HepG2 (cell line): ENCODE data around the gene GART. TPM values are rescaled to one million over a fixed set of nuclear protein-coding genes. Genes with fewer than 3 reads are reported as not detected.

Experiments used
- ARNTL ChIP-seq: sonication (generic); formaldehyde crosslinking; IDR thresholded peaks from 2 replicates; pipeline ENCODE4 v1.4.0; 2020; ENCODE audit warnings: mild to moderate bottlenecking, missing genetic modification reagents
- ATF7 ChIP-seq, 2 experiments: fragments of 450-650 bp in 1 of 2; sonication (generic) in 1 of 2; formaldehyde crosslinking in 1 of 2; IDR thresholded peaks; 2 replicates each; pipeline versions ENCODE4 v1.4.0 to v1.6.1; 2016 to 2020; ENCODE audit warnings: antibody characterized with exemption in 1 of 2, mild to moderate bottlenecking in 1 of 2, missing genetic modification reagents in 1 of 2
- CEBPB ChIP-seq: IDR thresholded peaks from 2 replicates; pipeline ENCODE4 v1.6.1; 2011; ENCODE audit warnings: low read depth, low read length, improper control_type of control experiment, borderline replicate concordance
- CEBPG ChIP-seq: IDR thresholded peaks from 2 replicates; pipeline ENCODE4 v1.6.1; 2016
- CREM ChIP-seq, 2 experiments: sonication (generic) in 1 of 2; formaldehyde crosslinking in 1 of 2; IDR thresholded peaks; 2 replicates each; pipeline versions ENCODE4 v1.4.0 to v1.6.1; 2016 to 2020; ENCODE audit warnings: antibody characterized with exemption in 1 of 2, mild to moderate bottlenecking in 1 of 2, missing genetic modification reagents in 1 of 2
- DPF2 ChIP-seq: sonication (generic); formaldehyde crosslinking; IDR thresholded peaks from 2 replicates; pipeline ENCODE4 v1.4.0; 2020; ENCODE audit warnings: mild to moderate bottlenecking, low read depth, missing genetic modification reagents, borderline replicate concordance
- ETV5 ChIP-seq: IDR thresholded peaks from 2 replicates; pipeline ENCODE4 v1.6.1; 2018; ENCODE audit warnings: missing biosample characterization, missing genetic modification reagents, inconsistent platforms, borderline replicate concordance
- FOXP1 ChIP-seq, 2 experiments: fragments of 450-650 bp in 1 of 2; IDR thresholded peaks; 2 replicates each; pipeline ENCODE4 v1.6.1; 2017 to 2018; ENCODE audit warnings: antibody characterized with exemption in 1 of 2
- GABPB1 ChIP-seq: IDR thresholded peaks from 2 replicates; pipeline ENCODE4 v1.6.1; 2016; ENCODE audit warnings: mild to moderate bottlenecking, missing genetic modification reagents, moderate library complexity, missing compliant biosample characterization
- GATAD2A ChIP-seq: IDR thresholded peaks from 2 replicates; pipeline ENCODE4 v1.6.1; 2016
- GLI4 ChIP-seq: sonication (generic); formaldehyde crosslinking; IDR thresholded peaks from 2 replicates; pipeline ENCODE4 v1.5.1; 2020; ENCODE audit warnings: missing genetic modification reagents, mild to moderate bottlenecking, moderate library complexity, borderline replicate concordance
- GTF3A ChIP-seq: sonication (generic); formaldehyde crosslinking; conservative IDR thresholded peaks from 2 replicates; pipeline ENCODE4 v1.4.0; 2020; ENCODE audit warnings: mild to moderate bottlenecking, missing genetic modification reagents
- KLF6 ChIP-seq: IDR thresholded peaks from 2 replicates; pipeline ENCODE4 v1.8.0; 2016; ENCODE audit warnings: missing biosample characterization, missing genetic modification reagents
- MED1 ChIP-seq: sonication (generic); formaldehyde crosslinking; IDR thresholded peaks from 2 replicates; pipeline ENCODE4 v1.4.0; 2020; ENCODE audit warnings: missing genetic modification reagents
- MIER3 ChIP-seq: IDR thresholded peaks from 2 replicates; pipeline ENCODE4 v1.6.1; 2016; ENCODE audit warnings: missing compliant biosample characterization, borderline replicate concordance
- SALL1 ChIP-seq: sonication (generic); formaldehyde crosslinking; IDR thresholded peaks from 2 replicates; pipeline ENCODE4 v1.8.0; 2022; ENCODE audit warnings: mild to moderate bottlenecking, missing genetic modification reagents
- SMAD9 ChIP-seq: sonication (generic); formaldehyde crosslinking; IDR thresholded peaks from 2 replicates; pipeline ENCODE4 v1.5.1; 2020; ENCODE audit warnings: mild to moderate bottlenecking, missing genetic modification reagents
- STAT5B ChIP-seq: sonication (generic); formaldehyde crosslinking; IDR thresholded peaks from 2 replicates; pipeline ENCODE4 v1.4.0; 2020; ENCODE audit warnings: missing genetic modification reagents
- ZFAT ChIP-seq: sonication (generic); formaldehyde crosslinking; conservative IDR thresholded peaks from 2 replicates; pipeline ENCODE4 v1.8.1; 2023; ENCODE audit warnings: missing genetic modification reagents, inconsistent platforms
- ZFP36 ChIP-seq: fragments of 150-350 bp; IDR thresholded peaks from 2 replicates; pipeline ENCODE4 v1.6.1; 2018; ENCODE audit warnings: borderline replicate concordance, low read length, low read depth; ENCODE audit not compliant: partially characterized antibody
- ZMYM4 ChIP-seq: sonication (generic); formaldehyde crosslinking; IDR thresholded peaks from 2 replicates; pipeline ENCODE4 v1.8.1; 2023; ENCODE audit warnings: mild to moderate bottlenecking, missing genetic modification reagents
- ZNF20 ChIP-seq: sonication (generic); formaldehyde crosslinking; IDR thresholded peaks from 2 replicates; pipeline ENCODE4 v1.4.0; 2020; ENCODE audit warnings: mild to moderate bottlenecking, moderate library complexity, missing genetic modification reagents
- ZNF572 ChIP-seq: sonication (generic); formaldehyde crosslinking; IDR thresholded peaks from 2 replicates; pipeline ENCODE4 v1.5.1; 2020; ENCODE audit warnings: mild to moderate bottlenecking, missing genetic modification reagents
- ZNF772 ChIP-seq: sonication (generic); formaldehyde crosslinking; IDR thresholded peaks from 2 replicates; pipeline ENCODE4 v1.5.0; 2020; ENCODE audit warnings: mild to moderate bottlenecking, missing genetic modification reagents
- polyA plus RNA-seq, 8 experiments: library from polyadenylated mRNA; depleted of rRNA in 3 of 8; stranded (reverse) in 7 of 8; unstranded in 1 of 8; fragments of >200 nt; fragmentation: Illumina TruSeq in 4 of 8; extraction: Trizol in 4 of 8; gene quantifications; 2 replicates each; pipeline versions ENCODE4 v1.2.1 to v1.2.3, GENCODE V29; 2011 to 2016; ENCODE audit warnings: low read depth in 4 of 8, missing spikeins in 1 of 8, mixed read lengths in 1 of 8; ENCODE audit not compliant: insufficient read depth in 1 of 8
- total RNA-seq, 5 experiments: library from RNA; depleted of rRNA; stranded (reverse); fragments of >200 nt; fragmentation: Illumina TruSeq; extraction: Trizol; gene quantifications; 2 replicates each; pipeline ENCODE4 v1.2.3, GENCODE V29; 2016; ENCODE audit warnings: low read depth in 1 of 5
- TF ChIP-seq, protein P1 (sequence below): sonication (generic); formaldehyde crosslinking; IDR thresholded peaks from 2 replicates; pipeline ENCODE4 v1.5.0; 2020; ENCODE audit warnings: mild to moderate bottlenecking, missing genetic modification reagents
- TF ChIP-seq, protein P2 (sequence below): sonication (generic); formaldehyde crosslinking; IDR thresholded peaks from 2 replicates; pipeline ENCODE4 v1.8.0; 2022; ENCODE audit warnings: mild to moderate bottlenecking, missing genetic modification reagents

GART gene
- total and polyA plus RNA-seq, 2 of the 13 experiments (the other 11 are each of a cell fraction or from before 2014, with no cell fraction given) = 17.9 to 109 TPM

DNA sequence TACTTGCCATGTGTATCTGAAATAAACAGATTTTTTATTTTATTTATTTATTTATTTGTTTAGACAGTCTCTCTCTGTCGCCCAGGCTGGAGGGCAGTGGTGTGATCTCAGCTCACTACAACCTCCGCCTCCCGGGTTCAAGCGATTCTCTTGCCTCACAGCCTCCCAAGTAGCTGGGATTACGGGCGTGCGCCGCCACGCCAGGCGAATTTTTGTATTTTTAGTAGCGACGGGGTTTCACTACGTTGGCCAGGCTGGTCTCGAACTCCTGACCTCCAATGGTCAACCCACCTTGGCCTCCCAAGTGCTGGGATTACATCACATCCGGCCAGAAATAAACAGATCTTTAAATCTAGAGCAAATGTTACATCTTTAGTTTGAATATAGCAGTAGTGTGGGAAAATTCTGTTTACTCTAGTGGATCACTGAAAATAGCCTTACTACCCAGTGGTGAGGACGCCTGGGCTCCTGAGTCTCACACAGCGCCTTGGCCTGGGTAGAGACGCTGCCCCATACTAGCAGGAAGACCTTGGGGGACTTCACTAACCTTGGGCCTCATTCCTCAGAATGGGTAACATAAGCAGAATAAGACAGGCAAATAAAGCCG lies 709 bp downstream of the GART start (continued):
- TF ChIP-seq ARNTL (CRISPR knock-in tag) (0 out of 2 replicates have a peak, but pooled peaks have one; percentile 1), ETV5 (peak; percentile 65; the same call in 1 of the 2 replicates), ZNF772 (CRISPR knock-in tag) (no peak), FOXP1 (IDR thresholded peaks at IDR 0.05) (no peak), FOXP1 (CRISPR knock-in tag; IDR thresholded peaks at IDR 0.05) (no peak), ZNF572 (CRISPR knock-in tag) (no peak), ZMYM4 (peak; percentile 22; the same call in 1 of the 2 replicates), GTF3A (CRISPR knock-in tag) (0 out of 2 replicates have a peak, but pooled peaks have one; percentile 45), GLI4 (no peak), MIER3 (no peak), ZFP36 (no peak), ATF7 (IDR thresholded peaks at IDR 0.05) (no peak), ATF7 (CRISPR knock-in tag; IDR thresholded peaks at IDR 0.05) (0 out of 2 replicates have a peak, but pooled peaks have one; percentile 32), MED1 (0 out of 2 replicates have a peak, but pooled peaks have one; percentile 19), STAT5B (CRISPR knock-in tag) (no peak), SALL1 (CRISPR knock-in tag) (0 out of 2 replicates have a peak, but pooled peaks have one; percentile 19), SMAD9 (CRISPR knock-in tag) (no peak), CEBPG (CRISPR knock-in tag) (peak; percentile 70), GATAD2A (CRISPR knock-in tag) (0 out of 2 replicates have a peak, but pooled peaks have one; percentile 6), GABPB1 (CRISPR knock-in tag) (peak; percentile 28; the same call in 1 of the 2 replicates), ZFAT (CRISPR knock-in tag) (no peak), KLF6 (CRISPR knock-in tag) (no peak), DPF2 (CRISPR knock-in tag) (no peak), CREM (IDR thresholded peaks at IDR 0.05) (peak; percentile 28; the same call in 1 of the 2 replicates), CREM (CRISPR knock-in tag; IDR thresholded peaks at IDR 0.05) (no peak), ZNF20 (CRISPR knock-in tag) (no peak), CEBPB (peak; percentile 30; the same call in 1 of the 2 replicates)
- TF ChIP-seq, protein P1, sequence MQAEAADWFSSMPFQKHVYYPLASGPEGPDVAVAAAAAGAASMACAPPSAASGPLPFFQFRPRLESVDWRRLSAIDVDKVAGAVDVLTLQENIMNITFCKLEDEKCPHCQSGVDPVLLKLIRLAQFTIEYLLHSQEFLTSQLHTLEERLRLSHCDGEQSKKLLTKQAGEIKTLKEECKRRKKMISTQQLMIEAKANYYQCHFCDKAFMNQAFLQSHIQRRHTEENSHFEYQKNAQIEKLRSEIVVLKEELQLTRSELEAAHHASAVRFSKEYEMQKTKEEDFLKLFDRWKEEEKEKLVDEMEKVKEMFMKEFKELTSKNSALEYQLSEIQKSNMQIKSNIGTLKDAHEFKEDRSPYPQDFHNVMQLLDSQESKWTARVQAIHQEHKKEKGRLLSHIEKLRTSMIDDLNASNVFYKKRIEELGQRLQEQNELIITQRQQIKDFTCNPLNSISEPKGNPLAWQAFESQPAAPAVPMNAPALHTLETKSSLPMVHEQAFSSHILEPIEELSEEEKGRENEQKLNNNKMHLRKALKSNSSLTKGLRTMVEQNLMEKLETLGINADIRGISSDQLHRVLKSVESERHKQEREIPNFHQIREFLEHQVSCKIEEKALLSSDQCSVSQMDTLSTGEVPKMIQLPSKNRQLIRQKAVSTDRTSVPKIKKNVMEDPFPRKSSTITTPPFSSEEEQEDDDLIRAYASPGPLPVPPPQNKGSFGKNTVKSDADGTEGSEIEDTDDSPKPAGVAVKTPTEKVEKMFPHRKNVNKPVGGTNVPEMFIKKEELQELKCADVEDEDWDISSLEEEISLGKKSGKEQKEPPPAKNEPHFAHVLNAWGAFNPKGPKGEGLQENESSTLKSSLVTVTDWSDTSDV (CRISPR knock-in tag) = no peak
- TF ChIP-seq, protein P2, sequence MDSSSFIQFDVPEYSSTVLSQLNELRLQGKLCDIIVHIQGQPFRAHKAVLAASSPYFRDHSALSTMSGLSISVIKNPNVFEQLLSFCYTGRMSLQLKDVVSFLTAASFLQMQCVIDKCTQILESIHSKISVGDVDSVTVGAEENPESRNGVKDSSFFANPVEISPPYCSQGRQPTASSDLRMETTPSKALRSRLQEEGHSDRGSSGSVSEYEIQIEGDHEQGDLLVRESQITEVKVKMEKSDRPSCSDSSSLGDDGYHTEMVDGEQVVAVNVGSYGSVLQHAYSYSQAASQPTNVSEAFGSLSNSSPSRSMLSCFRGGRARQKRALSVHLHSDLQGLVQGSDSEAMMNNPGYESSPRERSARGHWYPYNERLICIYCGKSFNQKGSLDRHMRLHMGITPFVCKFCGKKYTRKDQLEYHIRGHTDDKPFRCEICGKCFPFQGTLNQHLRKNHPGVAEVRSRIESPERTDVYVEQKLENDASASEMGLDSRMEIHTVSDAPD (CRISPR knock-in tag) = 0 out of 2 replicates have a peak, but pooled peaks have one; percentile 35
